IMR-90 (cell line): ENCODE results near the gene POLR2L. TPM values are rescaled to one million over a fixed set of nuclear protein-coding genes. Genes with fewer than 3 reads are reported as not detected.

Experiments used
- ATAC-seq: fragments of 200-7000 bp; cut with Tn5 transposase; 2 replicates; pipeline ENCODE4 v1.9.1; 2020; ENCODE audit warnings: low read depth, mild to moderate bottlenecking, moderate library complexity
- BruUV-seq: library from RNA; stranded (reverse); fragments of 400-500 nt; replicated peaks from 2 replicates; lab custom pipeline; 2021; lab: Mats Ljungman, UMichigan
- CTCF ChIA-PET: fragments of 300-600 bp; formaldehyde crosslinking; extraction: SDS; loops from one replicate; lab custom pipeline; 2021; ENCODE audit warnings: antibody characterized with exemption; lab: Yijun Ruan, JAX
- POLR2A ChIA-PET: fragments of 300-600 bp; sonication (Branson Sonifier 250); formaldehyde crosslinking; loops from one replicate; lab custom pipeline; 2022; ENCODE audit warnings: antibody characterized with exemption; ENCODE audit not compliant: unreplicated experiment; lab: Charles Lee
- DNase-seq: peaks from one replicate; pipeline ENCODE4 v3.0.0; 2013
- H2AFZ ChIP-seq: replicated peaks from 2 replicates; pipeline ENCODE3; 2013; ENCODE audit warnings: low read length, mild to moderate bottlenecking; ENCODE audit not compliant: poor library complexity
- H2AK5ac ChIP-seq: 2 replicates; pipeline ENCODE4 v1.6.1; 2013; ENCODE audit warnings: low read depth, low read length, inconsistent platforms
- H2AK9ac ChIP-seq: replicated peaks from 2 replicates; pipeline ENCODE3; 2013; ENCODE audit warnings: mild to moderate bottlenecking, low read depth, low read length, moderate library complexity; ENCODE audit not compliant: poor library complexity
- H2BK120ac ChIP-seq: 2 replicates; pipeline ENCODE4 v1.6.1; 2013; ENCODE audit warnings: low read depth, low read length, inconsistent platforms
- H2BK15ac ChIP-seq: 3 replicates; pipeline ENCODE4 v1.6.1; 2013; ENCODE audit warnings: low read depth, low read length, inconsistent platforms
- H2BK20ac ChIP-seq: 2 replicates; pipeline ENCODE4 v1.6.1; 2013; ENCODE audit warnings: low read depth, mild to moderate bottlenecking, inconsistent platforms, low read length, moderate library complexity
- H2BK5ac ChIP-seq: 2 replicates; pipeline ENCODE4 v1.6.1; 2013; ENCODE audit warnings: mild to moderate bottlenecking, low read depth, low read length, inconsistent platforms; ENCODE audit not compliant: poor library complexity, severe bottlenecking
- H3K14ac ChIP-seq: replicated peaks from 2 replicates; pipeline ENCODE4 v1.6.1; 2013; ENCODE audit warnings: low read depth, low read length, inconsistent platforms
- H3K18ac ChIP-seq: 2 replicates; pipeline ENCODE4 v1.6.1; 2013; ENCODE audit warnings: low read depth, low read length, control low read depth
- H3K23ac ChIP-seq: 2 replicates; pipeline ENCODE4 v1.6.1; 2013; ENCODE audit warnings: low read depth, low read length, inconsistent platforms
- H3K27ac ChIP-seq: 2 replicates; pipeline ENCODE4 v1.5.1; 2013; ENCODE audit warnings: mild to moderate bottlenecking, control low read depth, low read length; ENCODE audit not compliant: insufficient read depth
- H3K27me3 ChIP-seq: 2 replicates; pipeline ENCODE4 v1.6.1; 2013; ENCODE audit warnings: low read length; ENCODE audit not compliant: control insufficient read depth, insufficient read depth
- H3K36me3 ChIP-seq: 2 replicates; pipeline ENCODE4 v1.6.1; 2013; ENCODE audit warnings: low read length, mixed read lengths; ENCODE audit not compliant: control insufficient read depth, insufficient read depth
- H3K4ac ChIP-seq: 2 replicates; pipeline ENCODE4 v1.6.1; 2013; ENCODE audit warnings: low read depth, low read length, inconsistent platforms
- H3K4me1 ChIP-seq: 2 replicates; pipeline ENCODE4 v1.6.1; 2013; ENCODE audit warnings: low read length, mixed read lengths; ENCODE audit not compliant: control insufficient read depth, insufficient read depth
- H3K4me2 ChIP-seq: 2 replicates; pipeline ENCODE4 v1.6.1; 2013; ENCODE audit warnings: low read depth, mild to moderate bottlenecking, control low read depth, low read length, moderate library complexity
- H3K4me3 ChIP-seq: 2 replicates; pipeline ENCODE4 v1.5.1; 2013; ENCODE audit warnings: low read depth, mild to moderate bottlenecking, control low read depth, low read length, moderate library complexity; ENCODE audit not compliant: insufficient read depth
- H3K56ac ChIP-seq: 2 replicates; pipeline ENCODE4 v1.6.1; 2013; ENCODE audit warnings: low read length, inconsistent platforms; ENCODE audit not compliant: insufficient read depth; ENCODE audit errors: extremely low read depth
- H3K79me1 ChIP-seq, 2 experiments: 2 replicates each; pipeline ENCODE4 v1.6.1; 2013; ENCODE audit warnings: low read length in 2 of 2, inconsistent platforms in 1 of 2, low read depth in 1 of 2
- H3K9ac ChIP-seq: 2 replicates; pipeline ENCODE4 v1.6.1; 2013; ENCODE audit warnings: low read depth, low read length, control low read depth
- H3K9me1 ChIP-seq: 2 replicates; pipeline ENCODE4 v1.6.1; 2013; ENCODE audit warnings: low read length, inconsistent platforms; ENCODE audit not compliant: insufficient read depth
- H3K9me3 ChIP-seq: 2 replicates; pipeline ENCODE4 v1.6.1; 2013; ENCODE audit warnings: low read length; ENCODE audit not compliant: control insufficient read depth, insufficient read depth
- H4K20me1 ChIP-seq: 2 replicates; pipeline ENCODE4 v1.6.1; 2013; ENCODE audit warnings: low read length, inconsistent platforms; ENCODE audit not compliant: insufficient read depth
- H4K5ac ChIP-seq: 2 replicates; pipeline ENCODE4 v1.6.1; 2013; ENCODE audit warnings: mild to moderate bottlenecking, low read depth, low read length, control low read depth
- H4K8ac ChIP-seq, 2 experiments: 2 replicates each; pipeline ENCODE4 v1.6.1; 2013; ENCODE audit warnings: low read depth in 2 of 2, low read length in 2 of 2, control low read depth in 1 of 2, inconsistent platforms in 1 of 2
- H4K91ac ChIP-seq: 2 replicates; pipeline ENCODE4 v1.6.1; 2013; ENCODE audit warnings: low read depth, low read length, inconsistent platforms; ENCODE audit not compliant: insufficient read depth
- MAZ ChIP-seq: IDR thresholded peaks from 2 replicates; pipeline ENCODE4 v1.6.1; 2012; ENCODE audit warnings: low read depth, mild to moderate bottlenecking, low read length, improper control_type of control experiment, moderate library complexity, borderline replicate concordance
- USF2 ChIP-seq: fragments of 150-350 bp; IDR thresholded peaks from 2 replicates; pipeline ENCODE4 v1.6.1; 2017; ENCODE audit warnings: mild to moderate bottlenecking, antibody characterized with exemption, low read length, low read depth
- WGBS, 2 experiments: methylation state at CpG; one replicate each; pipeline versions ENCODE4 v1.1.5 to v1.1.7; 2013; ENCODE audit warnings: missing lambda C conversion rate in 2 of 2; ENCODE audit not compliant: insufficient read length in 1 of 2; ENCODE audit errors: extremely low coverage in 2 of 2; 5-methylcytosine and 5-hydroxymethylcytosine counted together
- dilution Hi-C: fragments of 300-500 bp; cut with HindIII; formaldehyde crosslinking; loops from one replicate; pipeline ENCODE4 v1.14.3; 2018; ENCODE audit warnings: low sequenced_read_pairs; ENCODE audit not compliant: unreplicated experiment
- in situ Hi-C: fragments of 300-500 bp; cut with MboI; formaldehyde crosslinking; loops from 3 replicates; pipeline ENCODE4 v1.14.3; 2019; ENCODE audit warnings: low sequenced_read_pairs, inconsistent platforms, mixed read lengths
- intact Hi-C: fragments of 100-400 bp; cut with micrococcal nuclease; formaldehyde crosslinking; loops from 2 replicates; pipeline ENCODE4 v1.10.0; 2022
- polyA plus RNA-seq, 3 experiments: library from polyadenylated mRNA; depleted of rRNA; stranded (reverse); fragments of >200 nt; gene quantifications; 2 replicates each; pipeline ENCODE4 v1.2.3, GENCODE V29; 2012; ENCODE audit warnings: low replicate concordance in 1 of 3
- total RNA-seq: library from RNA; depleted of rRNA; stranded (reverse); fragments of >200 nt; gene quantifications from 2 replicates; pipeline ENCODE4 v1.2.3, GENCODE V29; 2012

Gene POLR2L
- total and polyA plus RNA-seq, 2 of the 4 experiments (the other 2 are of a cell fraction): 44.4 to 416 TPM

- no peak overlapping the region for H2AK5ac ChIP-seq
- peak overlapping the region; percentile 77 for H2AFZ ChIP-seq
- H3K79me1 ChIP-seq: peaks cover 20 to 85% of the 10 kb centered on the region in 2 experiments
- ATAC-seq (peak; percentile 27), DNase-seq (no peak)
- no peak overlapping the region for H4K8ac ChIP-seq
- H4K20me1 ChIP-seq: peaks cover 61% of the 10 kb centered on the region
- no peak overlapping the region for H3K56ac ChIP-seq
- peak overlapping the region; percentile 50; the same call in 1 of the 2 replicates for H3K9ac ChIP-seq
- no peak overlapping the region for H3K23ac ChIP-seq
- no peaks in the 10 kb centered on the region for H3K27me3 ChIP-seq
- no peak overlapping the region for H2BK120ac ChIP-seq
- H3K9me3 ChIP-seq: no peaks in the 10 kb centered on the region
- H3K27ac ChIP-seq: no peak overlapping the region
- 21% methylated on average over 75 of the region's 97 CpGs; no CpG with 5 or more reads in 1 of the 2 experiments for WGBS, 2 experiments
- H3K9me1 ChIP-seq: peaks cover 8% of the 10 kb centered on the region; the same call in 1 of the 2 replicates
- peaks cover 33% of the 10 kb centered on the region for H3K4me1 ChIP-seq
- H3K4me2 ChIP-seq: peak overlapping the region; percentile 74
- H4K5ac ChIP-seq: no peak overlapping the region
- no TSS peak for BruUV-seq
- intact Hi-C loops: loop anchor here (10.0 kb wide), 1 partner anchor 205 kb away; no protein-coding TSS in a partner anchor
- no peak overlapping the region for H2BK5ac ChIP-seq
- H3K4ac ChIP-seq: no peak overlapping the region
- ChIA-PET POLR2A (no interaction called here), CTCF (no interaction called here)
- H4K91ac ChIP-seq: no peak overlapping the region
- TF ChIP-seq USF2 (no peak), MAZ (0 out of 2 replicates have a peak, but pooled peaks have one; percentile 1)
- H2AK9ac ChIP-seq: peak overlapping the region; percentile 70
- H3K36me3 ChIP-seq: peaks cover 6% of the 10 kb centered on the region; the same call in 1 of the 2 replicates
- dilution Hi-C loops: no loop called here
- H2BK15ac ChIP-seq: no peak overlapping the region
- in situ Hi-C loops: no loop called here
- no peak overlapping the region for H3K14ac ChIP-seq
- peak overlapping the region; percentile 53 for H3K4me3 ChIP-seq
- no peak overlapping the region for H2BK20ac ChIP-seq
- no peak overlapping the region for H3K18ac ChIP-seq
These were observed 7.8 kb upstream of the POLR2L start for GRCh38 chr11:849951-850774.
